Ectodermal cell (in vitro differentiated cells): Measurements from ENCODE around the gene C16orf86.
"Not testable (repeated sequence)": the region's sequence is repeated elsewhere in the genome, so short reads cannot be mapped to it uniquely, and the experiment has no call there.

Source experiments
- H3K27ac ChIP-seq: 2 replicates; pipeline ENCODE4 v1.7.0; 2013; ENCODE audit warnings: mild to moderate bottlenecking, low read depth, low read length; ENCODE audit not compliant: insufficient read depth, poor library complexity, severe bottlenecking
- H3K27me3 ChIP-seq: 2 replicates; pipeline ENCODE4 v1.7.0; 2013; ENCODE audit warnings: mild to moderate bottlenecking, low read length; ENCODE audit not compliant: insufficient read depth, control insufficient read depth, poor library complexity, severe bottlenecking
- H3K36me3 ChIP-seq: one replicate; pipeline ENCODE4 v1.7.0; 2013; ENCODE audit warnings: low read length; ENCODE audit not compliant: control insufficient read depth, insufficient read depth
- H3K4me1 ChIP-seq: one replicate; pipeline ENCODE4 v1.7.0; 2013; ENCODE audit warnings: low read length; ENCODE audit not compliant: control insufficient read depth, insufficient read depth
- H3K4me3 ChIP-seq: 2 replicates; pipeline ENCODE4 v1.7.0; 2013; ENCODE audit warnings: low read depth, low read length, control low read depth; ENCODE audit not compliant: insufficient read depth
- H3K9me3 ChIP-seq: 2 replicates; pipeline ENCODE4 v1.7.0; 2013; ENCODE audit warnings: mild to moderate bottlenecking, low read length, moderate library complexity; ENCODE audit not compliant: control insufficient read depth
- WGBS, 2 experiments: methylation state at CpG; one replicate each; pipeline ENCODE4 v1.1.7; 2013; ENCODE audit warnings: missing lambda C conversion rate in 2 of 2; 5-methylcytosine and 5-hydroxymethylcytosine counted together

C16orf86 gene

DNA sequence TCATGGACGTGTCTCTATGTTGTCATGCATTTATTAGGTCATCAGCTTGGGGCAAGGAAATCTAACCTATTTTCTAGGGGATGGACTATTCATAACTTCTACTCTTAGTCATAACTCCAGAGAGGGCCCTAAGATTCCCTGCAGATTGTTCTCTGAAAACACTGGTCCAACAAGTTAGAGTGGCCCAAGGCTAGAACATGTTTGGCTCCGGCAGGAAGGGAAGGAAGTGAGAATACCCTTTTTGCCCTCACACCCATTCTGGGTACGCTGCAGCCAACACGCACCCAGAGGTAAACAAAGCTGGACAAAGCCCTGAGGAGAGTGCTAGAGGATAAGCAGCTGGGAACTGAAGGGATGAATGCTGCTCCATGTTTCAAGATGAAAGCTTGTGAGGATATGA, 9.9 kb downstream of the C16orf86 start:
- no peak overlapping the region for H3K27ac ChIP-seq
- WGBS, 2 experiments, result 92% methylated on average over 4 of the region's 4 CpGs

DNA sequence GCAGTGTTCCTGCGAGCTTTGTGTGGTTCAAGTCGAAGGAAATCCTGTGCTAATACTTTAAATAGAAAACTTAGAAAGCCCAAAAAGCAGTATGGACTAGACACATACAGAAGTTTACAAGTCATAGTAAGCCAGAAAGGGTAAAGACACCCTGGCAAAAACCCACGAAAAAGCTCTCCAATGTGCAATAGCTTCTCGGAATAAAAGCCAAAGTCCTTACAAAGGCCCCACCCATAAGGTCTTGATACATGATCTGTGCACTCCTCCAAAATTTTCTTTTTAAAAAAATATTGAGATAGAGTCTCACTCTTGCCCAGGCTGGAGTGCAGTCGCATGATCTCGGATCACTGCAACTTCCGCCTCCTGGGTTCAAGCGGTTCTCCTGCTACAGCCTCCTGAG, 10.3 kb downstream of the C16orf86 start:
- 95 to 96% methylated on average over 8 of the region's 8 CpGs for WGBS, 2 experiments
- Histone ChIP-seq H3K27ac (no peak overlapping the region), H3K27me3 (no peaks in the 10 kb centered on the region), H3K4me3 (no peak overlapping the region), H3K9me3 (no peaks in the 10 kb centered on the region), H3K4me1 (no peaks in the 10 kb centered on the region), H3K36me3 (no peaks in the 10 kb centered on the region)

More for the DNA sequence above, 9.9 kb downstream of the C16orf86 start:
- Histone ChIP-seq H3K4me1 (no peaks in the 10 kb centered on the region), H3K27me3 (no peaks in the 10 kb centered on the region), H3K4me3 (no peak overlapping the region), H3K9me3 (no peaks in the 10 kb centered on the region), H3K36me3 (no peaks in the 10 kb centered on the region)

DNA sequence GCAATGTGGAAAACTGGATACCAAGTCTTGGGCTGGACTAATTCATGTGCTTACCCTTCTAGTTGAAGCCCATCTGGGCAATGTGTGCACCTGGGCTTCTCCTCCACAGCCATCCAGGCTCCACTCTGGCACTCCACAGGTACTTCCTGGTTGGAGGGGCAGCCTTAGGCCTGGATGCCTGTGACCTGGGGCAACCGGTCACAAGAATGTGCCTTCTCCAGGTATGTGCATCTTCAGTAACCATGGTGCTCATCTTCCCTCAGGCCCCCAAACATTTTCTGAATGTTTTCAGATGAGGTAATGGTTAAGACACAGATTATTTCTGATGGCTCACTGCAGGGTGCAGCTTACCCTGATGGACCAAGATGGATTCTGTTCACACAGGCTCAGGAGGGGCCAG, 11.1 kb downstream of the C16orf86 start:
- no peaks in the 10 kb centered on the region for H3K9me3 ChIP-seq
- H3K36me3 ChIP-seq, result no peaks in the 10 kb centered on the region
- no peaks in the 10 kb centered on the region for H3K27me3 ChIP-seq
- no peak overlapping the region for H3K4me3 ChIP-seq
- no peak overlapping the region for H3K27ac ChIP-seq
- H3K4me1 ChIP-seq, result no peaks in the 10 kb centered on the region
- WGBS, 2 experiments, result 91 to 97% methylated on average over 1 of the region's 1 CpG

DNA sequence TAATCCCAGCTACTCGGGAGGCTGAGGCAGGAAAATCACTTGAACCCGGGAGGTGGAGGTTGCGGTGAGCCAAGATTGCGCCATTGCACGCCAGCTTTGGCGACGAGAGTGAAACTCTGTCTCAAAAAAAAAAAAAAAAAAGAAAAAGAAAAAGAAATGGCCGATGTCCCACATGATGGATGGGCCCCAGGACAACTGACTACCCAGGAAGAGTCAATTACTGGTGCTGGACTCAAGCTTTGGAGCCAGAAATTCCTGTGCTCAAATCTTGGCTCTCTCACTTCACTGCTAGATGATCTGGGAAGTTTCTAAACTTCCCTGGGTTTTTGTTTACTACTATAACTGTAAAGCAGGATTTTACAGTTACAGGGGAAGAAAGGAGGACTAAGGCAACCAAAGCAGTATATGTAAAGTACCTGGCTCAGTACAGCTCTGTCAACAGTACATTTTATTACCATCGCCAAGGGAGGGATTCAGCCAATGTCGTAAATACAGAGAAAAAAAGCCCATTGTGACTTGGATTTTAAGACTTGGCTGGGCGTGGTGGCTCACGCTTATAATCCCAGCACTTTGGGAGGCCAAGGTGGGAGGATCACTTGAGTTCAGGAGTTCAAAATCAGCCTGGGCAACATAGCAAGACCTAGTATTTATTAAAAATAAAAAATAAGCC, 11.9 kb downstream of the C16orf86 start:
- H3K4me3 ChIP-seq, result no peak overlapping the region
- no peak overlapping the region for H3K27ac ChIP-seq
- no peaks in the 10 kb centered on the region for H3K9me3 ChIP-seq
- no peaks in the 10 kb centered on the region for H3K27me3 ChIP-seq
- H3K36me3 ChIP-seq, result no peaks in the 10 kb centered on the region
- 93 to 94% methylated on average over 12 of the region's 12 CpGs for WGBS, 2 experiments
- no peaks in the 10 kb centered on the region for H3K4me1 ChIP-seq

DNA sequence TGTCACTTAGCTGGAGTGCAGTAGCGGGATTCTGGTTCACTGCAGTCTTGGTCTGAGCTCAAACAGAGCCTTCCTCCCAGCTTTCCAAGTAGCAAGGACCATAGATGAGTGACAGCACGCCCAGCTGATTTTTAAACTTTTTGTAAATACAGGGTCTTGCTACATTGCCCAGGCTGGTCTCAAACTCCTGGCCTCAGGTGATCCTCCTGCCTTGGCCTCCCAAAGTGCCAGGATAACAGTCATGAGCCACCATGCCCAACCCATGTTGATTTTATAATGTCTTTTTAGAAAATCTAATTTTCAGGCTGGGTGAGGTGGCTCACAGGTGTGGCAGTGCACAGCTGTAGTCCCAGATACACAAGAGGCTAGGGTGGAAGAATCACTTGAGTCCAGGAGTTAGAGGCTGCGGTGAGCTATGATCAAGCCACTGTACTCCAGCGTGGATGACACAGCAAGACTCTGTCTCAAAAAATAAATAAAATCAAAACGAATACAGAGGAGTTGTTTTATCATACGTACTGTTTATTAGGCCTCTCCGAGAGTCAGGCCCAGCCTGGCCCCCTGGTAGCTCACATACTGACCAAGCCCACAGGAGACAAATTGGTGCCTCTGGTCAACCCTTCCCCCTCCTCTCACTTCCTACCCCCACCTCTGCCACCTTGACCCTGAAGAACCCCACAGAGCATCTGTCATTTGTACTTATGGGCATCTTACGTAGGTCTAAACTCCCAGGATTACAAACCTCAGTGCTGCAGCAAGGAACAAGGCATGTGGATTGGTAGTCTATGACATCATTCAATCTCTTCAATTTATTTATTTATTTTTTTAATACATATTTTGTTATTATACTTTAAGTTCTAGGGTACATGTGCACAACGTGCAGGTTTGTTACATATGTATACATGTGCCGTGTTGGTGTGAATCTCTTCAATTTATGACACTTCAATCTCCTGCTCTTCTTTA, 13.6 kb downstream of the C16orf86 start:
- H3K4me3 ChIP-seq, result no peak overlapping the region
- H3K36me3 ChIP-seq, result peaks cover 7% of the 10 kb centered on the region
- no peaks in the 10 kb centered on the region for H3K27me3 ChIP-seq
- H3K9me3 ChIP-seq, result no peaks in the 10 kb centered on the region
- no peak overlapping the region for H3K27ac ChIP-seq
- H3K4me1 ChIP-seq, result no peaks in the 10 kb centered on the region
- 95 to 96% methylated on average over 10 of the region's 10 CpGs for WGBS, 2 experiments

DNA sequence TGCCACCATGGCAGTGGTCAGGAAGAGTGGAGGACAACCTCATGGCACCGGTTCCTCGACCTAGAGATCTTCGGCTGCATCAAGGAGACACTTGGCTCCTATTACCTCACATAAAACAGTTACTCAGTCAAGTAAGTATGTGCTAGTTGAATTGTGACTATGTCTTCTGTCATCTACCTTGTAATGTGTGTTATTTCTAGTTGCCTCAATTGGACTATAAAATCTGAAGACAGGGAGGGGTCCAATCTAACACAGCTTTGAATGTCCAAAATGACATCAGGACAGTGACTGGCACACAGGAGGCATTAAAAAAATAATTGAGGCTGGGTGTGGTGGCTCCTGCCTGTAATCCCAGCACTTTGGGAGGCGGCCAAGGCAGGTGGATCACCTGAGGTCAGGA, 17.2 kb downstream of the C16orf86 start:
- H3K9me3 ChIP-seq, result no peaks in the 10 kb centered on the region
- H3K4me1 ChIP-seq, result no peaks in the 10 kb centered on the region
- no peak overlapping the region for H3K27ac ChIP-seq
- WGBS, 2 experiments, result 94 to 98% methylated on average over 4 of the region's 4 CpGs
- H3K36me3 ChIP-seq, result peaks cover 11% of the 10 kb centered on the region
- no peaks in the 10 kb centered on the region for H3K27me3 ChIP-seq
- H3K4me3 ChIP-seq, result no peak overlapping the region

DNA sequence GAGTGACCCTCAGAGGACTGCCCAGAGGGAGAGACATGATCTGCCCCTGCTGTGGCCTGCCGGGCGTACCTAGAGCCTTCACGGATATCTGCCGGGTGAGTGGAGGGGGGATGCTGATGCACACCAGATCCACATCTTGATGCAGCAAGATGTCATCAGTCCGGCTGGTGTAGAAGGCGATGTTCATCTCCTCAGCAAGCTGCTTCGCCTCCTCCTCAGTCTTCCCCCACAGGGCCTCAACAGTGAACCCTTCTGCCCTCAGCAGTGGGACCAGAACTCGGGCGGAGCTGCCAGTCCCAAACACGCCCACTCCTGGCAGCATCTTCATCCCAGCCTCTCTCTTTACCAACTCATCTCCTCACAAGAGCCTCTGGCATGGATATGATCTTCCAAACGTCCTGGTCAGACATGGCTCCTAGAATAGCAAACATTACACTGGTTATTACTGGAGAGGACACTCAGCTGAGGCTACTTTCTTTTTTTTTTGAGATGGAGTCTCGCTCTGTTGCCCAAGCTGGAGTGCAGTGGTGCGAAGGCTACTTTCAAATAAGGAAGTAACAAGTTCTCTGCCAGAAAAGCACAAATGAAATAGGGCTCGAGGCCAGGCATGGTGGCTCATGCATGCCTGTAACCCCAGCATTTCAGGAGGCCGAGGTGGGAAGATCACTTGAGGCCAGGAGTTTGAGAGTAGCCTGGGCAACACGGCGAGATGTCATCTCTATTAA, 18.9 kb downstream of the C16orf86 start:
- no peaks in the 10 kb centered on the region for H3K4me1 ChIP-seq
- no peak overlapping the region for H3K4me3 ChIP-seq
- H3K27ac ChIP-seq, result no peak overlapping the region
- H3K9me3 ChIP-seq, result no peaks in the 10 kb centered on the region
- H3K27me3 ChIP-seq, result no peaks in the 10 kb centered on the region
- 92 to 94% methylated on average over 17 of the region's 17 CpGs for WGBS, 2 experiments
- H3K36me3 ChIP-seq, result peaks cover 14% of the 10 kb centered on the region

DNA sequence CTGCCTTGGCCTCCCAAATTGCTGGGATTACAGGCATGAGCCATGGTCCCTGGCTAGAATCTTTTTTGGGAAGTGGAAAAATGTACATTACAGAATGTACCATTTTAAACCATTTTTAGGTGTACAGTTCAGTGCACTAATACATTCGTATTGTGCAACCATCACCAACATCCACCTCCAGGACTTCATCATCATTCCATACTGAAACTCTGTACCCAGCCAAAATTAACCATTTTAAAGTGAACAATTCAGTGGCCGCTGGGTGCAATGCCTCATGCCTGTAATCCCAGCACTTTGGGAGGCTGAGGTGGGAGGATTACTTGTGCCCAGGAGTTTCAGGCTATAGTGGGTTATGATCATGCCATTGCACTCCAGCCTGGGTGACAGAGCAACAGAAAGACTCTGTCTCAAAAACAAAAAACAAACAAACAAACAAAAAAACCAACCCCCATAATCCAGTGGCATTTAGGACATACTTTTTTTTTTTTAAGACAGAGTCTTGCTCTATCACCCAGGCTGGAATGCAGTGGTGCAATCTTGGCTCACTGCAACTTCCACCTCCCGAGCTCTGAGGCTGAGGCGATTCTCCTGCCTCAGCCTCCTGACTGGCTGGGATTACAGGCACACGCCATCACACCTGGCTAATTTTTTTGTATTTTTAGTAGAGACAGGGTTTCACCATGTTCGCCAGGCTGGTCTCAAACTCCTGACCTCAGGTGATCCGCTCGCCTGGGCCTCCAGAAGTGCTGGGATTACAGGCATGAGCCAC, 27.1 kb downstream of the C16orf86 start:
- not testable (repeated sequence) for H3K27me3 ChIP-seq, H3K9me3 ChIP-seq, H3K27ac ChIP-seq, H3K4me3 ChIP-seq, H3K36me3 ChIP-seq, H3K4me1 ChIP-seq
- 95 to 96% methylated on average over 8 of the region's 8 CpGs for WGBS, 2 experiments

DNA sequence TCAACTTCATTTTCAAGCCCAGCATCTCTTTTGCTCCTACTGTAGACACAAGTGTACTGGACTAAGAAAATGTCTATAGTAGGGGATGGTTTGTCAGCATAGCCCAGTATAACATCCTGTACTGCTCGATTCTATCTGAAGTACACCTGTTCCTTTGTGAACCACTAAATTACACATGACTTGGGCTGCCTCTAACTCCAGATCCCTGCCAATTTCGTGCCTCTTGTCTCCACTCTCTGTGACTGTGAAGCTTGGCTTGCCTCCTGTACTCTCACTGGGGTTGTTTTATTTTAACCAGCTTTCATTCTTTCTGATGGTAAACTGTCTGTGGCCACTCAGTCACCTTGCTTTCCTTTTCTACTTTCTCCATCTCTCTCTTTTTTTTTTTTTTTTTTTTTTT, 28.0 kb downstream of the C16orf86 start:
- Histone ChIP-seq H3K9me3 (no peaks in the 10 kb centered on the region), H3K4me3 (no peak overlapping the region), H3K27me3 (no peaks in the 10 kb centered on the region), H3K27ac (no peak overlapping the region), H3K4me1 (no peaks in the 10 kb centered on the region), H3K36me3 (peaks cover 2% of the 10 kb centered on the region)
- WGBS, 2 experiments, result 89 to 94% methylated on average over 2 of the region's 2 CpGs
